ENCODE measurements around the gene ULK4.

ULK4 gene

DNA sequence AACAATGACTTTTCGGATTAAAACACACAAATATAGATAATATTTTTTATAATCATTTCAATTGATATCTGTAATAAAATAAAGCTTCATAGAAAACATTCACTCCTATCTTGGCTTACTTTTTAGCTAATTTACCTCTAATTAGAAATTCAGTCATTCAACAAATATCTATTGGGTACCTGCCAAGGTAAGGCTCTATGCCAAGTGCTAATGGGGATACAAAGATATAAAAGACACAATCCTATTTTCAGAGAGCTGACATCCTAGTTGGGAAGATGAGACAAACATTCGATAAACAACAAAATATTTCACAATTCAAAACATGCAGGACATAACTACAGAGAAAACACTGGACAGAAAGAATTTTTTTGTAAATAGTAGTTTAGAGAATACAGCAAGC lies 63.3 kb downstream of the ULK4 start:
- TF ChIP-seq CTCF (conservative IDR thresholded peaks at IDR 0.05; ENCODE audit: low read length) (no peak), EZH2phosphoT487 (IDR thresholded peaks at IDR 0.05; ENCODE audit: borderline replicate concordance) (no peak)
- H3K27me3 ChIP-seq (ENCODE audit: insufficient read depth, low read length, poor library complexity, severe bottlenecking) = no peaks in the 10 kb centered on the region
- H3K36me3 ChIP-seq (ENCODE audit: insufficient read depth, low read length) = 0 out of 2 replicates have a peak, but pooled peaks cover 3% of the 10 kb centered on the region
- no peaks in the 10 kb centered on the region for H3K9me2 ChIP-seq (replicated peaks; ENCODE audit: low read depth, low read length)
- H3K9me3 ChIP-seq (ENCODE audit: insufficient read depth, low read depth, low read length) = no peaks in the 10 kb centered on the region
- H3K79me2 ChIP-seq (ENCODE audit: insufficient read depth, low read length) = no peaks in the 10 kb centered on the region
- H3K9ac ChIP-seq (ENCODE audit: low read depth, low read length, poor library complexity, severe bottlenecking) = no peak overlapping the region
- H3K4me3 ChIP-seq (ENCODE audit: low read length, poor library complexity, severe bottlenecking) = no peak overlapping the region
- H3K4me2 ChIP-seq (ENCODE audit: low read depth, low read length, poor library complexity, severe bottlenecking) = no peak overlapping the region
- no peak overlapping the region for H2AFZ ChIP-seq (ENCODE audit: low read length)
- H4K20me1 ChIP-seq (ENCODE audit: insufficient read depth, low read length, poor library complexity, severe bottlenecking) = no peaks in the 10 kb centered on the region
- no peaks in the 10 kb centered on the region for H3K4me1 ChIP-seq (ENCODE audit: insufficient read depth, low read length, poor library complexity, severe bottlenecking)
- H3F3A ChIP-seq (ENCODE audit: low read depth) = no peaks in the 10 kb centered on the region

DNA sequence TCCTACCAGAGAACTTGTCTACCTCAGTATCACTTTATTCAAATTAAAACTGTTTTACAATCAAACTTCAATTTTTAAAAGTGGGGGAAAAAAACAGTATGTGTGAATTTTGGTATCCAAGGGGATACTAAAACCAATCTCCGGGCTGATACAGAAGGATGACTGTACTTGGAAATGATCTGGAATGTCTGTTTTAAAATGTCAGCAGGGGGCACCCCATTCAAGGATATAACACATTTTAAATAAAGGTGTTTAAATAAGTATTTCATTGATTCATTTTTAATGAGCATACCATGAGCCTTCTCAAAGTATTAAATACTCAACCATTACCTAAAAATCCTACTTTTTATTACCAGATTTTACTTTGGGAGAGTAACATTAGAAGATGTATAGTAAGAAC lies 67.9 kb downstream of the ULK4 start:
- Histone ChIP-seq H3K9ac (ENCODE audit: low read depth, low read length, poor library complexity, severe bottlenecking) (no peak overlapping the region), H3K9me3 (ENCODE audit: insufficient read depth, low read depth, low read length) (no peaks in the 10 kb centered on the region), H3K27me3 (ENCODE audit: insufficient read depth, low read length, poor library complexity, severe bottlenecking) (no peaks in the 10 kb centered on the region), H2AFZ (ENCODE audit: low read length) (no peak overlapping the region), H3K4me1 (ENCODE audit: insufficient read depth, low read length, poor library complexity, severe bottlenecking) (no peaks in the 10 kb centered on the region), H3K4me2 (ENCODE audit: low read depth, low read length, poor library complexity, severe bottlenecking) (no peak overlapping the region), H3K9me2 (replicated peaks; ENCODE audit: low read depth, low read length) (no peaks in the 10 kb centered on the region), H3K36me3 (ENCODE audit: insufficient read depth, low read length) (no peaks in the 10 kb centered on the region), H3K79me2 (ENCODE audit: insufficient read depth, low read length) (no peaks in the 10 kb centered on the region), H4K20me1 (ENCODE audit: insufficient read depth, low read length, poor library complexity, severe bottlenecking) (no peaks in the 10 kb centered on the region), H3F3A (ENCODE audit: low read depth) (no peaks in the 10 kb centered on the region), H3K4me3 (ENCODE audit: low read length, poor library complexity, severe bottlenecking) (no peak overlapping the region)
- TF ChIP-seq EZH2phosphoT487 (IDR thresholded peaks at IDR 0.05; ENCODE audit: borderline replicate concordance) = no peak
- TF ChIP-seq CTCF (conservative IDR thresholded peaks at IDR 0.05; ENCODE audit: low read length) = peak; percentile 72

GRCh38 chr3:41888368-41889076 lies 73.4 kb downstream of the ULK4 start:
- Histone ChIP-seq H3K4me1 (ENCODE audit: insufficient read depth, low read length, poor library complexity, severe bottlenecking) (no peaks in the 10 kb centered on the region), H3K27me3 (ENCODE audit: insufficient read depth, low read length, poor library complexity, severe bottlenecking) (no peaks in the 10 kb centered on the region), H3K9me2 (replicated peaks; ENCODE audit: low read depth, low read length) (no peaks in the 10 kb centered on the region), H3K36me3 (ENCODE audit: insufficient read depth, low read length) (no peaks in the 10 kb centered on the region), H3K4me3 (ENCODE audit: low read length, poor library complexity, severe bottlenecking) (no peak overlapping the region), H3K9ac (ENCODE audit: low read depth, low read length, poor library complexity, severe bottlenecking) (no peak overlapping the region), H3F3A (ENCODE audit: low read depth) (no peaks in the 10 kb centered on the region), H2AFZ (ENCODE audit: low read length) (no peak overlapping the region), H4K20me1 (ENCODE audit: insufficient read depth, low read length, poor library complexity, severe bottlenecking) (no peaks in the 10 kb centered on the region), H3K4me2 (ENCODE audit: low read depth, low read length, poor library complexity, severe bottlenecking) (no peak overlapping the region), H3K79me2 (ENCODE audit: insufficient read depth, low read length) (no peaks in the 10 kb centered on the region), H3K9me3 (ENCODE audit: insufficient read depth, low read depth, low read length) (no peaks in the 10 kb centered on the region)
- TF ChIP-seq EZH2phosphoT487 (IDR thresholded peaks at IDR 0.05; ENCODE audit: borderline replicate concordance) = no peak
- TF ChIP-seq CTCF (conservative IDR thresholded peaks at IDR 0.05; ENCODE audit: low read length) = no peak
